GM15510 (cell line): ENCODE results near the gene ADAMTS17.

Experiments
- POLR2A ChIP-seq: IDR thresholded peaks from 3 replicates; pipeline ENCODE4 v1.6.1; 2011; ENCODE audit warnings: borderline replicate concordance; ENCODE audit not compliant: insufficient read length; ENCODE audit errors: extremely low read depth

ADAMTS17 gene

GRCh38 chr15:100183921-100184495, 157.8 kb downstream of the ADAMTS17 start:
- TF ChIP-seq POLR2A: no peak

- no peak for TF ChIP-seq POLR2A
These were observed 160.9 kb downstream of the ADAMTS17 start for GRCh38 chr15:100180921-100181320.

DNA sequence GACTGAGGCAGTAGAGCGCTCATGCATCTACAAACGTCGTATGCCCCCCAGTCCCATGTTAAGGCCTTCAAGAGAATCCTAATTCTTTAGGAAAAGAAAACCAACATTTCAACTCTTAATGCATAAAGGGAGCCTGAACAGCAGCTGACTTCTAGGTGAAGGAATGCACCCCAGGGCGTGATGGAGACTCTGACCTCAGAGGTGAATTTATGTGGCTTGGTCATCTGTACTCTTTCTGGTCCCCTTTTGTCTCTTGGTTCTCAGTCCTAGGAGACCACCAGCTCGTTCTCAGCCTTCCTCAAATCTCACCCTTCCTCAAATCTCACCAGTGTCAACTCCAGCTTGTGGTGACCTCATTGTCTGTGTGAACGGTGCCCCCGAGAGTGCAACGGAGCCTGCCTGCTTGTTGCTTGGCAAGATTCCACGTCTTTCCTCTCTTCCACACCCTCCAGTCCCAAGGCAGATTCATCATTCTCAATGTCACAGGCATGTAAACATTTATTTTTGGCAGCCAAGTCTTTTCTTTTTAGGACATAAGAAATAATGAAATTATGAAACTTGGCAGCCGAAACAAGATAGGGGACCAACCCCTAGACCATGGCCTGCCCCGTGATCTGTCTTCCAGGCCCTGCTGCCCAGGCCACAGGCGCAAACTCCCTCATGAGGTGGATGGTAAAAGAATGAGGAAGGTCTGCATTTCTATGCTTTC, 166.2 kb downstream of the ADAMTS17 start:
- no peak for TF ChIP-seq POLR2A

DNA sequence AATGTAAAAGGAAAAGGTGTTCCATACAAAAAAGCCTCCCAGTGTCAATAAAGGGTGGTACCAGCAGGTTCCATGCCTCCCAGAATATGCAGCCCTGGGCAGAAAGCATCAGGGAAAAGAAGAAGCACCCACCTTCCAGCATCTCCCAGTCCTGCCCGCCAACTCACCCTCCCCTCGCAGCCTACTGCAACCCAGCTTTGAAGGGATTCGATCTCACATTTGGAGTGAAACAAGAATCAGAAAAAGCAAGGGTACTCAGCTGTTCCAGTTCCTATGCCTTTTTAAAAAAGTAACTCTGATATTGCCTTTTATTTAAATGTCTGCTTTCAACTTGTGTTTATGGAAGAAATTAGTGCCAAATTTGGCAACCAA, 166.9 kb downstream of the ADAMTS17 start:
- no peak for TF ChIP-seq POLR2A

DNA sequence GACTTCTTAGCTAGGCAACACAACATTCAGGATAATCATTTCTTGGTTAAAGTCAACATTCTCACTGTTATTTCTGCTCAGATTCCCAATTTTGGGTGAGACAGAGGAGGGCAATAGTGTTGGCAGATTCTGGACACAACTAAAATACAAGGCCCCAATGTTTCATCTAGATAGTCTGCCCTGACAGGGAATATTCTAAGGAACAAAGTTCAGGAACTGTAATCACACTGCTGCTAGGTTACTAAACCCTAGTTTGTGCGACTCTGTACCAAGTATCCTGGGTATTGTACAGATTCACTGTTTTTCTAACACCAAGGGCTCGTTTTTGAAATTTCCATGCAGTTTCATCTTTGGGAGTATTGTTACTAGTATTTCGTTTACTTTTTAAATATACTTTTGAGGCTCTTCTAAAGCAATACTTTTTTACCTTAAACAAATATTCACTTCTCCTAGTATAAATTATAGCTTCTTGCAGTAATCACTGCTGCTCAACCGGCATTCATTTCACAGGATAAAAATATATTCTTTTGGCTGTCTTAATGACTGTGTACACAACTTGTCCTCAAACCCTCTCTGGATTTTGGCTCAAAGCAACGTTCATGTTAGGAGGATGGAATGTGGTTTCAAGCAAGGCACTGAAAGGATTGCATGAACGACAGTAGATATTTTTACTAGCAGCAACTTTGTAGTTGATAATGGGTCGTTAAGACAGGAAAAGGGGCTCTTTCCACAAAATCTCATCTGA, 167.4 kb downstream of the ADAMTS17 start:
- no peak for TF ChIP-seq POLR2A

GRCh38 chr15:100172356-100173024, 169.3 kb downstream of the ADAMTS17 start:
- no peak for TF ChIP-seq POLR2A

GRCh38 chr15:100171411-100171810, 170.4 kb downstream of the ADAMTS17 start:
- TF ChIP-seq POLR2A: no peak

- no peak for TF ChIP-seq POLR2A
These were observed 171.2 kb downstream of the ADAMTS17 start for GRCh38 chr15:100170291-100171210.

DNA sequence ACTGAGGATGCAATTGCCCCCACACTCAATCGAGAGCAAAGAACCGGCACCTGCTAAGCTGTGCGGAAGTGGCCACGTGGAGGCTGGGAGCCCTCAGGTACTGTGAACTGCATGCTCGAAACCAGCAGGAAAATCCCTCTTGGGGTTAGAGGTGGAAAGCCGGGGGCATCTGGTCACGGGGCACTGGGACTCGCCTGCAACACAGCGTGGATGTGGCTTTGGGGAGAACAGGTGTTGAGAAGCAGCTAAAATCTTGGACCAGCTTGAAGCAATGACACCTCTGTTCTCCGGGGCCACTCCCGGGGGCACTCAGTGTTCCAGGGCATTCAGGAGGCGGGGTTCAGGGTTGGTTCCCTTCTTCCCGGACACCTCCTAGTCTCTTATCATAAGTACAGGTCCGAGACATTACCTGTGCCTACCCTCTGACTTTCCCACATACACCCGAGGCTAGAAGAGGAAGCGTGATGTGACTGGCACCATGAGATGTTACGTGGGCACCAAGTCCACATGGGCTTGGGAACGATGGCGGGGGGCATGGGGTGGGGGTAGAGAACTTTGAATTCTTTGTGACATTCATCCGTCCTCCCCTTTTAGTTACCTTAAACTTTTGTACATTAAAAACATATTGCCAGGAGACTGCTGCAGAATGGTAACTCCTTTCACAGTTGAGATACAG, 172.0 kb downstream of the ADAMTS17 start:
- no peak for TF ChIP-seq POLR2A

- no peak for TF ChIP-seq POLR2A
These were observed 173.0 kb downstream of the ADAMTS17 start for GRCh38 chr15:100168787-100169186.

- TF ChIP-seq POLR2A: no peak
These were observed 173.8 kb downstream of the ADAMTS17 start for GRCh38 chr15:100167884-100168375.

- no peak for TF ChIP-seq POLR2A
These were observed 175.5 kb downstream of the ADAMTS17 start for GRCh38 chr15:100166313-100166712.

GRCh38 chr15:100163961-100164360, 177.8 kb downstream of the ADAMTS17 start:
- TF ChIP-seq POLR2A: no peak
